Thoracic aorta (tissue), 2 donors: ENCODE results near the gene PDCD1. TPM values are rescaled to one million over a fixed set of nuclear protein-coding genes. Genes with fewer than 3 reads are reported as not detected.

Experiments
- ATAC-seq: fragments of 150-250 bp; one replicate; pipeline ENCODE4 v1.8.0; 2017; ENCODE audit warnings: low read depth; ENCODE audit not compliant: insufficient number of reproducible peaks, low FRiP score
- DNase-seq: peaks from one replicate; pipeline ENCODE4 v3.0.0-alpha.2; 2020; ENCODE audit warnings: low spot score
- H3K27ac ChIP-seq, 2 donors: fragments of 200-600 bp; sonication (generic); 1 replicate in 1 of 2; 2 replicates in 1 of 2; pipeline ENCODE4 v1.5.1; 2016; ENCODE audit warnings: mild to moderate bottlenecking in 2 of 2, moderate library complexity in 2 of 2
- H3K27me3 ChIP-seq: fragments of 200-600 bp; sonication (generic); replicated peaks from 2 replicates; pipeline ENCODE4 v1.6.0; 2016; ENCODE audit warnings: mild to moderate bottlenecking; ENCODE audit not compliant: insufficient read depth
- H3K36me3 ChIP-seq: fragments of 200-600 bp; sonication (generic); one replicate; pipeline ENCODE4 v1.5.1; 2016
- H3K4me1 ChIP-seq, 2 donors: fragments of 200-600 bp; sonication (generic); 1 replicate in 1 of 2; 2 replicates in 1 of 2; pipeline versions ENCODE4 v1.5.1 to v1.6.0; 2016; ENCODE audit warnings: low read depth in 2 of 2, mild to moderate bottlenecking in 1 of 2; ENCODE audit not compliant: control insufficient read depth in 1 of 2
- H3K4me3 ChIP-seq: fragments of 200-600 bp; sonication (generic); 2 replicates; pipeline ENCODE4 v1.5.1; 2016; ENCODE audit warnings: mild to moderate bottlenecking
- H3K9me3 ChIP-seq: fragments of 200-600 bp; sonication (generic); 2 replicates; pipeline ENCODE4 v1.5.1; 2016
- CTCF ChIP-seq: fragments of 200-600 bp; sonication (generic); IDR thresholded peaks from one replicate; pipeline ENCODE4 v1.5.1; 2019; ENCODE audit warnings: antibody characterized with exemption
- total RNA-seq, 2 donors: library from RNA; depleted of rRNA; stranded (reverse); fragments of >200 nt; gene quantifications; one replicate each; pipeline versions ENCODE4 v1.1.0 to v1.2.3, GENCODE V29; 2016

PDCD1 gene
- total RNA-seq, 2 donors from 2014 or later, result 0.68 to 0.92 TPM

- Histone ChIP-seq H3K36me3 (no peaks in the 10 kb centered on the region), H3K4me1 (peaks cover 3 to 4% of the 10 kb centered on the region in 2 donors), H3K27me3 (no peaks in the 10 kb centered on the region), H3K27ac (no peak overlapping the region), H3K9me3 (no peaks in the 10 kb centered on the region), H3K4me3 (no peak overlapping the region)
- DNase-seq, result no peak
- no peak for TF ChIP-seq CTCF
- ATAC-seq, result no peak
These were observed 35.5 kb upstream of the PDCD1 start for GRCh38 chr2:241894056-241894641.

GRCh38 chr2:241893265-241893664 lies 34.6 kb upstream of the PDCD1 start:
- DNase-seq (no peak), ATAC-seq (no peak)
- no peak overlapping the region for H3K27ac ChIP-seq

GRCh38 chr2:241892299-241893137 lies 33.8 kb upstream of the PDCD1 start:
- Histone ChIP-seq H3K27ac (no peak overlapping the region), H3K27me3 (no peaks in the 10 kb centered on the region), H3K9me3 (no peaks in the 10 kb centered on the region), H3K4me3 (no peak overlapping the region), H3K4me1 (peaks cover 3 to 4% of the 10 kb centered on the region in 2 donors), H3K36me3 (no peaks in the 10 kb centered on the region)
- no peak for DNase-seq
- no peak for TF ChIP-seq CTCF
- ATAC-seq, result no peak

More at GRCh38 chr2:241893265-241893664, 34.6 kb upstream of the PDCD1 start:
- Histone ChIP-seq H3K4me3 (no peak overlapping the region), H3K36me3 (no peaks in the 10 kb centered on the region), H3K27me3 (no peaks in the 10 kb centered on the region), H3K4me1 (peaks cover 3 to 4% of the 10 kb centered on the region in 2 donors), H3K9me3 (no peaks in the 10 kb centered on the region)
- TF ChIP-seq CTCF, result no peak

GRCh38 chr2:241891988-241892298 lies 33.2 kb upstream of the PDCD1 start:
- Histone ChIP-seq H3K4me3 (no peak overlapping the region), H3K4me1 (peaks cover 3 to 4% of the 10 kb centered on the region in 2 donors), H3K27me3 (no peaks in the 10 kb centered on the region), H3K9me3 (no peaks in the 10 kb centered on the region), H3K27ac (no peak overlapping the region), H3K36me3 (no peaks in the 10 kb centered on the region)
- DNase-seq (no peak), ATAC-seq (no peak)
- TF ChIP-seq CTCF, result no peak

- Histone ChIP-seq H3K27ac (no peak overlapping the region), H3K4me3 (no peak overlapping the region), H3K4me1 (peaks cover 3 to 4% of the 10 kb centered on the region in 2 donors), H3K36me3 (no peaks in the 10 kb centered on the region), H3K9me3 (no peaks in the 10 kb centered on the region), H3K27me3 (no peaks in the 10 kb centered on the region)
- DNase-seq (no peak), ATAC-seq (no peak)
- no peak for TF ChIP-seq CTCF
These were observed 32.8 kb upstream of the PDCD1 start for GRCh38 chr2:241891315-241891987.
